ENCODE measurements around the gene SLC35D2.
"Not testable (repeated sequence)": the region's sequence is repeated elsewhere in the genome, so short reads cannot be mapped to it uniquely, and the experiment has no call there.

The SLC35D2 gene

GRCh38 chr9:96399325-96399633 lies 15.8 kb upstream of the SLC35D2 start:
- DNase-seq: no peak

GRCh38 chr9:96398582-96399324 lies 15.2 kb upstream of the SLC35D2 start:
- no peak for DNase-seq

- DNase-seq: no peak
These were observed 12.5 kb upstream of the SLC35D2 start for GRCh38 chr9:96395964-96396363.

GRCh38 chr9:96394832-96395496 lies 11.5 kb upstream of the SLC35D2 start:
- no peak for DNase-seq

- no peak for DNase-seq
These were observed 8.8 kb upstream of the SLC35D2 start for GRCh38 chr9:96392263-96392662.

- no peak for DNase-seq
These were observed 7.7 kb upstream of the SLC35D2 start for GRCh38 chr9:96391021-96391765.

GRCh38 chr9:96388144-96388543 lies 4.6 kb upstream of the SLC35D2 start:
- no peak for DNase-seq

GRCh38 chr9:96386157-96386556 lies 2.6 kb upstream of the SLC35D2 start:
- DNase-seq: no peak

GRCh38 chr9:96382839-96383164 lies 709 bp downstream of the SLC35D2 start:
- DNase-seq: no peak

- DNase-seq: no peak
These were observed 1.3 kb downstream of the SLC35D2 start for GRCh38 chr9:96382175-96382574.

- no peak for DNase-seq
These were observed 1.8 kb downstream of the SLC35D2 start for GRCh38 chr9:96381696-96382095.

GRCh38 chr9:96381125-96381524 lies 2.4 kb downstream of the SLC35D2 start:
- no peak for DNase-seq

GRCh38 chr9:96379461-96379860 lies 4.0 kb downstream of the SLC35D2 start:
- no peak for DNase-seq

- DNase-seq: no peak
These were observed 5.3 kb downstream of the SLC35D2 start for GRCh38 chr9:96378187-96378586.

- no peak for DNase-seq
These were observed 6.3 kb downstream of the SLC35D2 start for GRCh38 chr9:96376891-96377874.

- DNase-seq: not testable (repeated sequence)
These were observed 8.0 kb downstream of the SLC35D2 start for GRCh38 chr9:96375507-96375906.

GRCh38 chr9:96367943-96368342 lies 15.6 kb downstream of the SLC35D2 start:
- no peak for DNase-seq

GRCh38 chr9:96363175-96363967 lies 20.1 kb downstream of the SLC35D2 start:
- DNase-seq: no peak

- not testable (repeated sequence) for DNase-seq
These were observed 21.4 kb downstream of the SLC35D2 start for GRCh38 chr9:96362119-96362518.

- DNase-seq: no peak
These were observed 21.8 kb downstream of the SLC35D2 start for GRCh38 chr9:96361668-96362067.

GRCh38 chr9:96360976-96361375 lies 22.5 kb downstream of the SLC35D2 start:
- DNase-seq: no peak

- DNase-seq: not testable (repeated sequence)
These were observed 23.0 kb downstream of the SLC35D2 start for GRCh38 chr9:96360523-96360922.
